Fibroblast of skin of right biceps (primary cell): ENCODE measurements around the gene TXNRD2.

Source experiments
- DNase-seq: peaks from one replicate; pipeline ENCODE4 v3.0.0-alpha.2; 2013

TXNRD2 gene

DNA sequence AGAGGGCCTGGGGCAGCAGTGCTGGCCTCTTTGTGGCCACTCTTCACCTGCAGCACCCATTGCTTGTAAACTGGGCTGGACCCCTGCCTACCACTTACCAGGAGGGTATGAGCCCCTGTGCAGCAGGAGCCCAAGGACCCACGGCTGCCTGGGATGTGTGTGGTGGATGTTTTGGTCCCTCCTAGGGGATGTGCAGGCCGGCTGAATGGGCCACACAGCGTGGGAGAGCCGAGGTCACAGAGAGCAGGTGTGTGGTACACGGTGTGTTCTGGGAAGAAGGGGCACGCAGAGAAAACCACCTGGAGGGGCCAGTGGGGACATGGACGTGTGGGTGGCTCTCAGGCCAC, 67.7 kb downstream of the TXNRD2 start:
- no peak for DNase-seq

GRCh38 chr22:19873138-19873959, 68.3 kb downstream of the TXNRD2 start:
- no peak for DNase-seq

GRCh38 chr22:19872779-19873137, 68.9 kb downstream of the TXNRD2 start:
- no peak for DNase-seq

GRCh38 chr22:19871845-19872778, 69.5 kb downstream of the TXNRD2 start:
- DNase-seq, result no peak

GRCh38 chr22:19871023-19871844, 70.4 kb downstream of the TXNRD2 start:
- DNase-seq, result no peak

DNA sequence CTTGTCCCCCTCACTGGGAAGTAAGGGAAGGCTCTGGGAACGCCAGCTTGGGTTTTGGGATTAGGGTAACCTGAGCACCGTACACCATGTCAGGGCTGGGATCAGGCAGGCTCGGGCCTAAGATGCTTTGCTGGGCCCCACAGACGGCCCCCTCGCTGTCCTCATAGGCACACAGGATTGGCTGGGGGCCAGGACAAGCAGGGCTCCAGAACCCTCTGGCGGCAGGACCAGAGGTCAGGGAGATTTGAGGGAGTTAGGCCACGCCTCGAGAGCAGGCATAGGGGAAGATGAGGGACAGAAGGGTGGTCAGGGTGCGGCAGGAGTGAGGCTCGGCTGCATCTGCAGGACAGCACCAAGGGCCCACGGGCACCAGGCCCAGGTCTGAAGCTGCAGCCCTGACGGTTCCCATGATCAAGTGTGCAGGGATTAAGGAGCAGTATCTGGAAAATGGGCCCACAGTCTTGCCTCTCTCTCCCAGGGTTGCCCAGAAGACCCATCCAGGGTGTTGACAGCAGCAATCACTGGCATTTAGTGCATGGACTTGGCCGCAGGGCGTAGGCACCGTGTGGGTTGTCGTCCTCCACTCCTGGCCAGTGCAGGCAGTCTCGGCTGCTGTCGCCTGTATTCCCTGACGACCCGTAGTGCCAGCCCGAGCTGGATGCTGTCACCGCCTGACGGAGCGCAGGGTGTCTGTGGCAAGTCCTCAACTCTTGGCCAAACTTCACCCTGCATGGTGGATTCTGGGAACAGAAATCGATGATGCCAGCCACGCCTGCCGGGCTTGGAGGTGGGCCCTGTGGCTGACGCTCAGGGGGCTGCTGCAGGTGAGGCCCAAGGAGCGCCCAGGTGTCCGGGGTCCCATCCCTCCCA, 71.2 kb downstream of the TXNRD2 start:
- no peak for DNase-seq

- no peak for DNase-seq
Measured at GRCh38 chr22:19869497-19870152, 72.0 kb downstream of the TXNRD2 start.

DNA sequence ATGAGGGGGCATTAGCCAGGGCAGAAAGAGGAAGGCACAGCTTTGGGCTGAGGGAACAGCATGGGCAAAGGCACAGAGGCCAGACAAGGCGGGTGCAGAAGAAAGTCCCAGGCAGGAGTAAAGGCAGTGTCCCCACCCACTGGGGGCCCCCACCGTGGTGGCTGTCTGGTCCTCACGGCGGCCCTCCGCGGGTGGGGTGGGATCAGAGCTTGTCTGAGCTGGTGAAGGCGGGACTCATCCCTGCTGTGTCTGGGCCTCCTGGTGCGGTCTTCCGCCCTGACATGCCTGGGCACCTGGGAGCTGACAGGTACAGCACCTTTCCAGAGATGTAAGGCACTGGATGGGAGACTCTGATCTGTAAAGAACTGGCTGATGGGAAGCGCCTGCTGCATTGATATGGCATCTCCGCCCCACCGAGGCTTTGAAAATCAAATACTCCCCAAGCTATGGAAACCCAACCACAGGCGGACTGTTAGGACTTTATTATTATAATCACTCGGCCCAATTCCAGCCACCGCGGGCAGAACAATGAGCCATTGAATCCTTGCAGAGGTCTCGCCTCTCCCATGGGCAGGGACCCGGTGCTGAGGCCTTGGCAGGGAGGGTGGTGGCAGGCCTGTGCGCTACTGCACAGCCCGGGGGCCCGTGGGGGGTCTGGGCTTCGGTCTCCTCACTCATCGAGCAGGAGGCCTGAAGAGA, 72.7 kb downstream of the TXNRD2 start:
- DNase-seq, result no peak

DNA sequence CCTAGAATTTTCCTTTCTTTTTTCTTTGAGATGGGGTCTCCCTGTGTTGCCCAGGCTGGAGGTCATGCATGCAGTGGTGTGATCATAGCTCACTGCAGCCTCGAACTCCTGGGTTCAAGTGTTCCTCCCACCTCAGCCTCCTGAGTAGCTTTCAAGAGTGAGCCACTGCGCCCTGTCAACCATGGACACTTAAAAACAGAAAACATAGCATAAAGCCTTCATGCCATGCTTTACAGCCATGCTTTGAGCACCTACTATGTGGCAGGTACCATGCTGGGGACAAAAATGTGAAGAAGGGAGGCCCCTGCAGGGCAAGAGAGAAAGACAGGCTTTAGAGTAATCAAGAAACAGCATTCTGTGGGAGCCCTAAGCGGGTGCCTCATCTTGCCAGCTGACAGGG, 73.3 kb downstream of the TXNRD2 start:
- no peak for DNase-seq

DNA sequence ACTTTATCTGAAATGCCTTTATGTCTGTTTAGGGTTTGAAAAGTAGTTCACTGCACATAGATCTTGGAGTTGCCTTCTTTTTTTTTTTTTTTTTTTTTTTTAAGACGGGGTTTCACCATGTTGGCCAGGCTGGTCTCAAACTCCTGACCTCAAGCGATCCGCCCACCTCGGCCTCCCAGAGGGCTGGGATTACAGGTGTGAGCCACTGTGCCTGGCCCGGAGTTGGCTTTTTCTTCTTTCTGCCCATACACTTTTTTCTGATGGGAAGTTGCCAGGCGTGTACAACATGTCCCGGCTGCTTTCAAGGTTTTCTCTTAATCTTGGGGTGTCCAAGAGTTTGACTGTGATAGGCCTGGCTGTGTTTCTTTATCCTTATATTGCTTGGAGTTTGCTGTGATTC, 74.0 kb downstream of the TXNRD2 start:
- no peak for DNase-seq

GRCh38 chr22:19866665-19867009, 75.0 kb downstream of the TXNRD2 start:
- no peak for DNase-seq

DNA sequence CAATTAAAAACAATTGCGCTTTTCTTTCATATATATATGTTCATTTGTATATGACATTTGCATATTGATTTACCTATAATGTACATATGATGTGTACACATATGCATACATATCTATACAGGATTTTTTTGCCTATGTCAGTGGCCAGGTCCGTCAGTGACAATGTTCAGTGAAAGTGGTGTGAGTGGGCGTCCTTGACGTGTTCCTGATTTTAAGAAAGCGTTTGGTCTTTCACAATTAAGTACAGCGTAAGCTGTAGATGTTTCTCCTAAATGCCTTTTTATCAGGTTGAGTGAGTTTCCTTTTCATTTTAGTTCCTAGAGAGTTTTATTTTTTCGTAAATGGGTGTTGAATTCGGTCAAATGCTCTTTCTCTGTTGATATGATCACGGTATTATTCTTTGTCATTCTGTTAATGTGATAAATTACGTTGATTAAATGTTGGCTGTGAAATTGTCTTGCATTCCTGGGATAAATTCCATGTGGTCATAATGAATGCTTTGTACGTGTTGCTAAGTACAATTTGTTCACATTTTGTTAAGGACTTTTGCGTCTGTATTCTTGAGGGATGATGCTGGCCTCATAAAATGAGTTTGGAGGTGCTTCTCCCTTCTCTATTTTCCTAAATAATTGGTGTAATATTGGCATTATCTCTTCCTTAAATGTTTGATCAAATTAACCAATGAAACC, 76.3 kb downstream of the TXNRD2 start:
- no peak for DNase-seq

DNA sequence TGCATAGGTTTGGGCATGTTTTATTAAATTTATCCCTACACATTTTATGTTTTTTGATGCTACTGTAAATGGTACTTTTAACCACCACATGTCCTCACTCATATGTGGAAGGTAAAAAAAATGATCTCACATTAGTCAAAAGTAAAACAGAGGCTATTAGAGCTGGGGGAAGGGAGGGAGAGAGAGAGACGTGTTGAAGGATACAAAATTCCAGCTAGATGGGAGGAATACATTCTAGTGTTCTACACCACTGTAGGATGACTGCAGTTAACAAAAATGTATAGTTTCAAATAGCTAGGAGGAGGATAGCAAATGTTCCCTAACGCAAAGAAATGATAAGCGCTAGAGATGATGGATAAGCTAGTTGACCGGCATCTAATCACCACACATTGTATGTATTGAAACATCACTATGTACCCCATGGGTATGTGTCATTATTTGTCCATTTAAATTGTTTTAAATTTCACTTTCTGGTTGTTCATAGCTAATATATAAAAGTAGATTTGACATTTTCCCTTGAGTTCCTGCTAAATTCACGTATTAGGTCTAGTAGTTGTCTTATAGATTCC, 77.0 kb downstream of the TXNRD2 start:
- peak; percentile 75 for DNase-seq

DNA sequence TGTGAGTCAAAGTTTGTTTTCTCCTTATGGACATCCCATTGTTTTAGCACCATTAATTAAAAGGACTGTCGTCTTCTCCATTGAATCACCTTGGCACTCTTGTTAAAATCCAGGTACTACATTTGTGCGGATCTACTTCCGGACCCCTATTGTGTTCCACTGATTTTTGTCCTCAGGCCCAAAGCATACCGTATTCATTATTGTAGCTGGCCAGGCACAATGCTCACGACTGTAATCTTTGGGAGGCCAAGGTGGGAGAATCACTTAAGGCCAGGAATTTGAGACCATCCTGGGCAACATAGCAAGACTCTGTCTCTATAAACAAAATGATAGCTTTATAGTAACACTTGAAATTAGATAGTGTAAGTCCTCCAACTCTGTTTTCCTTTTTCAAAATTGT, 78.0 kb downstream of the TXNRD2 start:
- DNase-seq, result no peak

GRCh38 chr22:19862619-19863246, 78.9 kb downstream of the TXNRD2 start:
- no peak for DNase-seq

DNA sequence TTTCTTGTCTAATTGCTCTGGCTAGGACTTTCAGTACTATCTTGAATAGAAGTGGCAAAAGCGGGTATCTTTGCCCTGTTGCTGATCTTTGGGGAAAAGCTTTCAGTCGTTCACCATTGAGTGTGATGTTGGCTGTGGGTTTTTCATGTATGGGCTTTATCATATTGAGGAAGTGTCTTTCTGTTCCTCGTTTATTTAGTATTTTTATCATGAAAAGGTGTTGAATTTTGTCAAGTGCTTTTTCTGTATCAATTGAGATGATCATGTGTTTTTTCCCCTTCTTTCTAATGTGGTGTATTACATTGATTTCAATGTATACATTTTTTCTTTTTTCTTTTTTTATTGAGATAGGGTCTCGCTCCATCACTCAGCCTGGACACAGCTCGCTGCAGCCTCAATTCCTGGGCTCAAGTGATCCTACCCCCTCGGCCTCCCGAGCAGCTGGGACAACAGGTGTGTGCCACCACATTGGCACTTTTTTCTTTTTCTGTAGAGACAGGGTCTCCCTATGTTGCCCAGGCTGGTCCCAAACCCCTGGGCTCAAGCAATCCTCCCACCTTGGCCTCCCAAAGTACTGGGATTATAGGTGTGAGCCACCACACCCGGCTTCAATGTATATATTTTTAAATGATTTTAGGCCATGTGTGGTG, 81.6 kb downstream of the TXNRD2 start:
- DNase-seq, result no peak

DNA sequence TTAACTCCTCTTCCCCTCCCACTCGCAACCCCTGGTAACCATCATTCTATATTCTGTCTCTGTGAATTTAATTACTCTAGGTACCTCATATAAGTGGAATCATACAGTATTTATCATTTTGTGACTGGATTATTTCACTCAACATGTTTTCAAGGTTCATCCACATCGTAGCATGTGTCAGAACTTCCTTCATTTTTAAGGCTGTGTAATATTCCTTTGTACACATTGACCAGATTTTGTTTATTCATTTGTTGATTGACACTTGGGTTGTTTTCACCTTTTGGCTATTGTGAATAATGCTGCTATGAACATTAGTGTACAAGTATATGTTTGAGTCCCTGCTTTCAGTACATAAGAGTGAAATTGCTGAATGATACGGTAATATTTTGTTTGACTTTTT, 84.2 kb downstream of the TXNRD2 start:
- no peak for DNase-seq

GRCh38 chr22:19855504-19856409, 85.9 kb downstream of the TXNRD2 start:
- peak; percentile 62 for DNase-seq
